Cerebellar nuclear complex (tissue), 1 donor: ENCODE measurements around the gene PACSIN1.
A peak's percentile ranks its signal among the peaks of the same experiment; 100 is the strongest.

Experiments
- DNase-seq, 2 experiments: peaks; one replicate each; lab custom pipeline; 2025; lab: John Stamatoyannopoulos, UW

Gene PACSIN1

GRCh38 chr6:34527751-34528670 is 62.1 kb downstream of the PACSIN1 start:
- DNase-seq: no peak

GRCh38 chr6:34528996-34529664 is 63.3 kb downstream of the PACSIN1 start:
- no peak for DNase-seq

- peak in 1 of 2 experiments; percentile 51 for DNase-seq
Observed at GRCh38 chr6:34529665-34530327, 63.9 kb downstream of the PACSIN1 start.

GRCh38 chr6:34530753-34531365 is 65.0 kb downstream of the PACSIN1 start:
- no peak for DNase-seq

GRCh38 chr6:34531580-34532201 is 65.8 kb downstream of the PACSIN1 start:
- no peak for DNase-seq

- no peak for DNase-seq
Observed at GRCh38 chr6:34532230-34532629, 66.4 kb downstream of the PACSIN1 start.

- no peak for DNase-seq
Observed at GRCh38 chr6:34534146-34534545, 68.3 kb downstream of the PACSIN1 start.

GRCh38 chr6:34534656-34535055 is 68.8 kb downstream of the PACSIN1 start:
- DNase-seq: no peak

GRCh38 chr6:34535199-34535598 is 69.3 kb downstream of the PACSIN1 start:
- DNase-seq: no peak

- DNase-seq: no peak
Observed at GRCh38 chr6:34535646-34536045, 69.8 kb downstream of the PACSIN1 start.

GRCh38 chr6:34536251-34536958 is 70.5 kb downstream of the PACSIN1 start:
- DNase-seq: no peak

- DNase-seq: no peak
Observed at GRCh38 chr6:34536959-34537848, 71.3 kb downstream of the PACSIN1 start.

- DNase-seq: no peak
Observed at GRCh38 chr6:34537922-34538550, 72.2 kb downstream of the PACSIN1 start.

- DNase-seq: no peak
Observed at GRCh38 chr6:34538581-34538980, 72.7 kb downstream of the PACSIN1 start.

- DNase-seq: no peak
Observed at GRCh38 chr6:34539181-34539580, 73.3 kb downstream of the PACSIN1 start.

GRCh38 chr6:34540222-34540621 is 74.3 kb downstream of the PACSIN1 start:
- DNase-seq: no peak

- no peak for DNase-seq
Observed at GRCh38 chr6:34540841-34541240, 75.0 kb downstream of the PACSIN1 start.

GRCh38 chr6:34543421-34543820 is 77.5 kb downstream of the PACSIN1 start:
- no peak for DNase-seq

GRCh38 chr6:34544052-34544604 is 78.3 kb downstream of the PACSIN1 start:
- no peak for DNase-seq
